ENCODE results near the gene ABCB4.
A peak's percentile ranks its signal among the peaks of the same experiment; 100 is the strongest.

Gene ABCB4

GRCh38 chr7:87475359-87476178 lies at the start of gene ABCB4:
Gene ABCB4 (minus strand): TSS chr7:87475680. CDS start chr7:87475465, 215 bp downstream.
- Mint-ChIP-seq H3K4me1 (peaks cover 18% of the 10 kb centered on the region), H3K27me3 (ENCODE audit: low read depth) (peaks cover 23% of the 10 kb centered on the region), H3K4me3 (peak within 1 kb of the TSS; percentile 75 to 83 (median 81)), H3K36me3 (ENCODE audit: low read depth) (no peaks in the 10 kb centered on the region), H3K27ac (peak within 1 kb of the TSS; percentile 14 to 69 (median 55)), H3K9me3 (no peaks in the 10 kb centered on the region)
- no peak for TF ChIP-seq CTCF (IDR thresholded peaks at IDR 0.05; ENCODE audit: unreplicated experiment in 3 of 3)

DNA sequence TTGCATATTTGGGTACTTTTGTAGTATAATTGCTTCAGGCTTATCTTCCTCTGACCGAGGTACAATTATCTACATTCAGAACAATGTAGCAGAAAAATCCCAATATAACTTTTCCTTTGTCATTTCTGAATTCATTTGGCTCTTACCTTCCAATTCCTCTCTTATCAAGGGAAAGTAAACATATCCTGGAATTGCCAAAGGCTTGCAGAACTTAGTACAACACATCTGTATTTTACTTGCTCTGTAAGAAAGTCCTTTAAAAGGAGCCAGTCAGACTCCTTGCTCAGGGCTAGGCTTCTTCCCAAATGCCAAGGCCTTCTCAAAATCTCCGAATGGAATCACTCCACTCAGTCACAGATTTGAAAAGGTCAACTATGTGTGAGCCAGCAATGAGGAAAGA lies 43.3 kb upstream of the ABCB4 start:
- H3K9me3 Mint-ChIP-seq = no peaks in the 10 kb centered on the region
- TF ChIP-seq CTCF (IDR thresholded peaks at IDR 0.05; ENCODE audit: unreplicated experiment in 3 of 3) = no peak
- H3K36me3 Mint-ChIP-seq (ENCODE audit: low read depth) = no peaks in the 10 kb centered on the region

GRCh38 chr7:87517891-87518290 lies 42.4 kb upstream of the ABCB4 start:
- no peaks in the 10 kb centered on the region for H3K27me3 Mint-ChIP-seq (ENCODE audit: low read depth)
- TF ChIP-seq CTCF (IDR thresholded peaks at IDR 0.05; ENCODE audit: unreplicated experiment in 3 of 3) = no peak
- no peak overlapping the region for H3K27ac Mint-ChIP-seq
- no peaks in the 10 kb centered on the region for H3K36me3 Mint-ChIP-seq (ENCODE audit: low read depth)
- peaks cover 6% of the 10 kb centered on the region for H3K4me1 Mint-ChIP-seq
- H3K4me3 Mint-ChIP-seq = no peak overlapping the region
- H3K9me3 Mint-ChIP-seq = no peaks in the 10 kb centered on the region

More for the DNA sequence above, 43.3 kb upstream of the ABCB4 start:
- Mint-ChIP-seq H3K4me3 (no peak overlapping the region), H3K27me3 (ENCODE audit: low read depth) (no peaks in the 10 kb centered on the region), H3K4me1 (peaks cover 6% of the 10 kb centered on the region), H3K27ac (no peak overlapping the region)

DNA sequence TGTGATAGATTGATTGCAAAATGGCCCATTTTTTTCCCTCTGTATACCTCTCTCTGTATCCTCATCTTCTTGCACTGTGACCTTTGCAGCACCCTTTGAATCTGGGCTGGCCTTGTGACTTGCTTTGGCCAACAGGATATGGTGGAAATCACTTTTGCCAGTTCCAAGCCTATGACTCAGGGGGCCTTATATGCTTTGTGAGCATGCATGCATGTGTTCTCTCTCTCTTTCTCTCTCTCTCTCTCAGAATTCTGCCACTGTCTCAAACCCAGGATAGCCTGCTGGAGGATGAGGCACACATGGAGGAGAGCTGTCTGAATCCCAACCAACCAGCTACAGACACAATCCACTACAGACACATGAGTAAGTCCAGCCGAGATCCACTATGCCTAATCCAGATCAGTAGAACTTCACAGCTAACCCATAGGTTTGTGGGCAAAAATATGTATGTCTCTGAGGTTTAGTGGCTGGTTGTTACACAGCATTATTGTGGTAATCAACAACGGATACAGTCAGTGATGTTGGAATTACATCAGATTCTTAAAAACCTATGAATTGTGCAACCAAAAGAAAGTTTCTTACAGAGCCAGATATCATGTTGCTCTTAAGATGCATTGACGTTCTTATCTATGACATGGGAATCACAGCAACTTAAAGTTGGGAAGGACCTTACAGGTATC lies 41.8 kb upstream of the ABCB4 start:
- no peaks in the 10 kb centered on the region for H3K9me3 Mint-ChIP-seq
- no peak overlapping the region for H3K27ac Mint-ChIP-seq
- no peak for TF ChIP-seq CTCF (IDR thresholded peaks at IDR 0.05; ENCODE audit: unreplicated experiment in 3 of 3)
- H3K4me1 Mint-ChIP-seq = peaks cover 6% of the 10 kb centered on the region
- no peaks in the 10 kb centered on the region for H3K27me3 Mint-ChIP-seq (ENCODE audit: low read depth)
- H3K36me3 Mint-ChIP-seq (ENCODE audit: low read depth) = no peaks in the 10 kb centered on the region
- H3K4me3 Mint-ChIP-seq = no peak overlapping the region

DNA sequence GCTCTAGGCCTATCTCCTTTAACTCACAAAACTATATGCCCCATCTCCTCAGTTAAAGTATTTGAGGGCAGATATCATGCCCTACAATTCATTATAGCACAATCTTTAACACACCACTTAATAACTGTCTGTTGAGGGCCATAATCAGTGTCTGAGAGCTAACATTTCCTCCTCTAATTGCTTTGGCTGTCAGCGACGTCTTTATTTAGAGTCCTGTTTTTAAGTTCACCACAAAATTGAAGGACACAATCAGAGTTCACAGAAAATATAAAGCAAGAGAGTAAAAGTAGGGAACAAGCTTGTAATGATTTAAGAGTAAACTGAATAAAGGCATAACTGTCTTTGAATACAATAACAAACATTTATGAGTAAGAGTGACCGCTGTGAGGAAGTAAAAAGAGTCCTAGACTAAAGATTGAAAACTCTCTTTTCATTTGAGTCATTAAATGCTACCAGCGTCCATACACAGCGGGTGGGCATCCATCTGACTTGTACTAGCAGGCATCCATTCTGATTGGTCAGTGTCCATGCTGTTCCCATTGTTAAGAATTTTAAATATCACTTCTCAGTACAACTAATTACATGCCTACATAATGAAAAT lies 38.4 kb upstream of the ABCB4 start:
- Mint-ChIP-seq H3K4me1 (peaks cover 19% of the 10 kb centered on the region), H3K36me3 (ENCODE audit: low read depth) (no peaks in the 10 kb centered on the region), H3K27ac (no peak overlapping the region), H3K4me3 (no peak overlapping the region), H3K27me3 (ENCODE audit: low read depth) (no peaks in the 10 kb centered on the region), H3K9me3 (no peaks in the 10 kb centered on the region)
- TF ChIP-seq CTCF (IDR thresholded peaks at IDR 0.05; ENCODE audit: unreplicated experiment in 3 of 3) = no peak
